IPS DF 19.7 (cell line): ENCODE data around the gene IQSEC1.

Experiments
- DNase-seq: peaks from one replicate; pipeline ENCODE4 v3.0.0-alpha.2; 2013; ENCODE audit warnings: low read depth, low spot score

Gene IQSEC1

GRCh38 chr3:12968541-12968940 lies 104.7 kb downstream of the IQSEC1 start:
- no peak for DNase-seq

DNA sequence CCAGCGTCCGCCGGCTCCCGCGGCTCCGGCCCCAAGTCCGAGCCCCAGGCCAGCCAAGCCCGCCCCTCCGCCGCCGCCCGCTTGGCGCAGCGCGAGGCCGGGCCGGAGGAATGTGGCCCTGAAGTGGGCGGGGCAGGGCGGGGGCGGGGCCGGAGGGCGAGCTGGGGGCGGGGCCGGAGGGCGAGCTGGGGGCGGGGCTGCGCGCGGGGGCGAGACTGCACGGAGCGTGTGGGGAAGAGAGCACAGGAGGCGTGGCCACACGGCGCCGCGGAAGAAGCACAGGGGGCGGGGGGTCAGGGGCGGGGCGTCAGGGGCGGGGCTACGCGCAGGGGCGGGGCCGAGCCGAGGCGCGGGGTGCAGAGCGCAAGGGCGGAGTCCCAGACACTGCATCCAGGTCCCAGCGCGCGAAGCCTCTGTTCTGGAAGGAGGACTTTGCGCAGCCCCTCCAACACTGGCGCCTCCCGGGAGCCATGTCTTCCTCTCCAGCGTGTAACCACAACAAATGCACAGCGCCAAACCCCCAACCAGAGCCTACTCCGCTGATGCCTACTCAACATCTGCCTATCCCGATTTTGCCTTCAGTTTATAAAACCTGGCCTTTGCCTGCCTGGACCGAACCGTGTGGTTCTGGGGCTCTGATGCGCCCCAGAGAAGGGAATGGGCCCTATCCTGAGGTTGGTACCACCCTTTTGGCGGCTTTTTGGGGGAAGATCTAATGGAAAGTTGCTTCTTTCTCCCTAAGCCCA lies 105.5 kb downstream of the IQSEC1 start:
- DNase-seq: peak; percentile 38

DNA sequence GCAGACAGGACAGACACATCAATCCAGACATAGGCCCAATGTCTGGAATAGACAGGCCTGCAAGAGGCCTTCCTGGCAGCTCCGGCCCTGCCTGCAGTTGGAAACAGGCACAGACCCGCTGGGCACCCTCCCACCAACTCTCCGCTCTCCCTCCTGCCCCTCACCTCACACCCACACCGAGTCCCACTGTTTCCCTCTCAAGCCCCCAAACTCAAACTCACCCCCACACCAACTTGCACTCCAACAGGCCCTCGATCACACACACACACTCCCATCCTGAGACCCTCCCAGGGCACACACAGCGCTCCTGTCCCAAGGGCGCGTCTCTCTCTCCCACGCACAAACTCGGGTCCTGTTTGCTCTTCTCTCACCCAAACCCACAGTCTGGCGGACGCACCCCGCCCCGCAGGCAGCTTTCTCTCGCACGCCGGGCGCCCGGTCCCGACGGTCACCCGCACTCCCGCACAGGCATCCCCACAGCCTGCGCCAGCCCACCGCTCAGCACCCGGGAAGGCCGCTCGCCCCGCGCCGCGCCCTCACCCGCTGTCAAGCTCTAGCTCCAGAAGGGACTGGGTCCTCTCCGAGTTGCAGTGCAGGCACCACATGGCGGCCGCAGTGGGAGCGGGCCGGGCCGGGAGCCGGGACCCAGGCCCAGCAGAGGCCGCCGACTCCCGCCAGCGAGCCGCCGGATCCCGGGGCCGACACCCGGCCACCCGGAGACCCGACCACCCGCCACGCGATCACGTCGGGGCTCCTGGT lies 106.2 kb downstream of the IQSEC1 start:
- DNase-seq: no peak

- no peak for DNase-seq
These were observed 107.0 kb downstream of the IQSEC1 start for GRCh38 chr3:12965999-12966846.

DNA sequence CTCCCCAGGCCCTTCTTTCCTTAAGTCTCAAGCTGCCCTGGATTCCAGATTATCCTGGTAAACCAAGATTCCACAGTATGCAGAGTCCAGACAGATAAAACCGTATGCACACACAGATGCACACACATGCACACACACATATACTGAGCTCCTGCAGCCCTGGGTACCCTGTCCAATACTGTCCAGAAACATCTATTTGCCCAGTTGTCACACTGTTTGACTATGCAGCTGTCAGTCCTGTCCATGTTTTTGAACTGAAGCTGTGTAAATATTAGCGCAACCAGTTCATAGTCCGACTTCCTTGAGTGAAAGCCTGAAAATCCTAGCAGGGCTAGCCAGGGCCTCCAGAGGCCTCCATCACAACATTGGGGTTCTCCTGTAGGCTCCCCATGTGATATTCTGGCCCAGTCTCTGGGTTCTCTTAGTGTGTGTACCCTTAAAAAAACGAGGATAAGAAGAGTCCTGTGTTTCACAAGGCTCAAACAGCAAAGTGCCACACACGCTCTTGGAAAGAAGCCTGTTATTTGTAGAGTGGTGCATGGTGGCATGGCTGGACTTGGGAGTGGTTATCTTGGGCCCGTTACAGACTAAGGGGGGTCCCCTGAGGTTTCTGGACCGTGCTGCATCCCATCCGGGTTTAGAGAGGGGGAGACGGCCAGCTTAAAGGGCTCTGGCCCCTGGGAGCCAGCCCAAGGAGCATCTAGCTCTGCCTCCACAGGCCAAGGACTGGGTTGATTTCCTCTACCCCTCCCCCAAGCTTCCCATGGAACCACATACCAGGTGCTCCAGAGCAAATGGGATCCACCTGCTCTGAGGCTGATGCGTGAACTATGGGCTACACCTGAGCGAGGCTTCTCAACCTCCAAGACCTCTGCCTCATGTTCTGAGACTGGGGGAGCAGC lies 108.3 kb downstream of the IQSEC1 start:
- no peak for DNase-seq

GRCh38 chr3:12963922-12964701 lies 109.1 kb downstream of the IQSEC1 start:
- no peak for DNase-seq

DNA sequence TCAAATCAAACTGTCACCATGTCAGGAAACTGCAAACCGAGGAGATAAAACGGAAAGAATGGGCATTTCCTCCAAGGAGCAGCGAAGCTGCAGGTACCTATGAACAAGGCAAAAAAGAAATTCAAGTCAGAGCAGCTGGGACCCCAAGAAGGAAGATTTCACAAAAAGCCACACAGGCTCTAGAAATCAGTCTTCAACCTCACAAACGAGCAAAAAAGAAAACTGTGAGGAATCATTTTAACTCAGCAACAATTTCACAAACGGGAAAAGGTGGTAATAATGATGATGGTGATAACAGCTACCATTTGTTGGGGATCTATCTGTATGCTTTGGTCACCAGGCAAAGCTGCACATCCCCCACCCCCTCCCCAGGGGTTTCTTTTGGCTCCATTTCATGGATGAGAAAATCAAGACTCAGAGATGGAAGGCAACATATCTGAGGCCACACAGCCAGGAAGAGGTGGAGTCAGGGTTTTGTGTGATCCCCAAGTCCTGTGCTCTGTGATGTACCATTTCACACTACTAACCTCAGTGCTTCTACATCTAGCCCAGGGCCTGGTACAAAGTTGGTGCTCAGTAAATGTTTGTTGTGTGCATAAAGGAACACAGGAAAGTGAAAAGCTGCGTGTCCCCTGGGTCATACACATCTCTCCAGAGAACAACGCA lies 109.9 kb downstream of the IQSEC1 start:
- DNase-seq: no peak

DNA sequence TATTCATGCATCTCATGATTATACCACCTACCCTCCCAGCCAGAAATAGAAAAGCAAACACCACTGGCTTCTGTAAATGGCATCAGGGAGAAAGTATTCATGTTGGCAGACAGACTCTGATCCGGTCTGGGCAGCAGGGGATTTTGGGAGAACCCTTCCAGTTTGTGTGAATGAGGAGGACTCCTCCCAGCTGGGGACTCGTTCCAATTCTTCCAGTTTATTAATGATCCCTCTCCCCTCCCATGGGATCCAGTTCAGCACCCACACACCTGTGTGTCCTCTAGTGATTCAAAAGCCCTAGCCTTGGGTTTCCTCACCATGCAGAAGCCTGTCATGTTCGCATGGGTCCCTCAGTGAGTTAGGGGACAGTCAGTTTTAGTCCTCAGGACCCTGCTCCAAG lies 110.9 kb downstream of the IQSEC1 start:
- DNase-seq: no peak

- DNase-seq: no peak
These were observed 111.6 kb downstream of the IQSEC1 start for GRCh38 chr3:12961697-12962036.

GRCh38 chr3:12961007-12961696 lies 112.1 kb downstream of the IQSEC1 start:
- no peak for DNase-seq

GRCh38 chr3:12960497-12960896 lies 112.7 kb downstream of the IQSEC1 start:
- no peak for DNase-seq

GRCh38 chr3:12959838-12960378 lies 113.3 kb downstream of the IQSEC1 start:
- no peak for DNase-seq

DNA sequence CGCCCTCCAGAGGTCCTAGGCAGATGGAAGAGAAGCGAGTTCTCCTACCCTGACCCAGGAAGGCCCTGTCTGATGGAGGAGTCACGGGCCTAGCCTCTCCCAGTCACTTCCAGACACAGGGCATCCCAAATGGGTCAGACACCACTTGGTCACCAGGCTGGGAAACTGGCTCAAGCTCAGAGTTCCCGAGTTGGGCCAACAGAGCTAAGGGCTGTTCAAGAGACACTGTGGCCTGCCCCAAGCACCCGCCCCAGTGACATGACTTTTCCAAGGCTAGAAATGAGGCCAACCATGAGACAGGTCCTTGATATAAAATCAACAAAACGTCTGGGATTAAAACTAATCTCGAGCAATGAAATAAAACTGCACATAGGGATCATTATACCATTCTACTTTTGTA lies 113.8 kb downstream of the IQSEC1 start:
- no peak for DNase-seq

DNA sequence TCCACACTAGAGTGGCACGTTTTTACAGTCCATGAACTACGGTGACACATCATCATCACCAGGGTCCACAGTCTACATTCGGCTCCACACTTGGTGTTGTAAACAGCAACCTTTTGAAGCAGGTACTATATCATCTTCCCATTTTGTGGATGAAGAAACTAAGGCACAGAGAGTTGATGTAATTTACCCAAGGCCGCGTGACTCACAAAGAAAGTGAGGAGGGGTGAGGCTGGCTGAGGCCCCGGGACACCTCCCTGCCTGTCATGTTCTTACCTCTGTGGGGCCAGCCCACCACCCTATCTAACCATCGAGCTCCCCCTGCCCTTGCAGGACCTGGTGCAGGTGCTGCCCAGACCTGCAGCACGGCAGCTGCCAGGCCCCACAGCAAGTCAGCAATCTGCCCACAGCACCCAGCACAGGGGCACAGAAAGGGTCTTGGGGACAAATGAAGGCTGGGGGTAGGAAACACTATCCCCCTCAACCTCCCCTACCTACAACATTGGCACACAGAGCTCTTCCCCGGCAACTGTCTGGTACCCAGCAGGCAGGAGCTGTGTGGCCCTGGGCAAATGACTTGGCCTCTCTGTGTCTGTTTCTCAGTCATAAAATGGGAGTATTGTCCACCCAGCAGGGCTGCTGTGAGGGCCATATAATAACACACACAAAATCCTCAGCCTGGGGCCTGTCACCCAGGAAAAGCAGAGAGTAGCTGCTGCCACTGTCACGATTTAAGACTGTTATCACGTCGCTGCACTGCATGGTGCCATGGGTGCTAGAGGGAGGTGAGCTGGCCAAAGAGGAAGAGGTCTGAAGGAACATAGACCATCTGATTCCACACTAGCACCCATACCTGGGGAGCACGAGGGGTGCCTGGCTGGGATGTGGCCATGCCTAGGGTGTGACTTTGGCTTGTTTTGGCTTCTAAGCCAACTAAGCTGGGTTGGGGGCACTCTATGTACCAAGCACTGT lies 115.1 kb downstream of the IQSEC1 start:
- no peak for DNase-seq

DNA sequence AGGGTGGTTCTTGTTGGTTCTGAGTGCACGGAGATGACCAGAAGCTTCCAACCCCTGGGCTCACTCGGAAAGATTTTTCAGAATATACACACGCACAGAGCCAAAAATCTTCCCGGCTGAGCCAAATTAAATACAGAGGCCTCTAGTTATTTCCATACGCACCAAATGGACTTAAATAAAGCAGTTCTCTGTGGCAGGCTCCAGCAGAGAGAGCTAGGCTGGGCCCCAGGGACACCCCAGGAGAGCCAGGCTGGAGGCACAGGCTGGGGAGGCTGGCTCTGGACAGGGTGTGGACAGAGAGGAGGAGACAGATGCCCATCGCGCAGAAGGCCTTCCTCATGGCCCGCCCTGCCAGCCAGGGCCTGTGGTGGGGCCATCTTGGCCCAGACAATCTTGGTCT lies 115.9 kb downstream of the IQSEC1 start:
- DNase-seq: no peak

- DNase-seq: no peak
These were observed 116.9 kb downstream of the IQSEC1 start for GRCh38 chr3:12956316-12956660.

DNA sequence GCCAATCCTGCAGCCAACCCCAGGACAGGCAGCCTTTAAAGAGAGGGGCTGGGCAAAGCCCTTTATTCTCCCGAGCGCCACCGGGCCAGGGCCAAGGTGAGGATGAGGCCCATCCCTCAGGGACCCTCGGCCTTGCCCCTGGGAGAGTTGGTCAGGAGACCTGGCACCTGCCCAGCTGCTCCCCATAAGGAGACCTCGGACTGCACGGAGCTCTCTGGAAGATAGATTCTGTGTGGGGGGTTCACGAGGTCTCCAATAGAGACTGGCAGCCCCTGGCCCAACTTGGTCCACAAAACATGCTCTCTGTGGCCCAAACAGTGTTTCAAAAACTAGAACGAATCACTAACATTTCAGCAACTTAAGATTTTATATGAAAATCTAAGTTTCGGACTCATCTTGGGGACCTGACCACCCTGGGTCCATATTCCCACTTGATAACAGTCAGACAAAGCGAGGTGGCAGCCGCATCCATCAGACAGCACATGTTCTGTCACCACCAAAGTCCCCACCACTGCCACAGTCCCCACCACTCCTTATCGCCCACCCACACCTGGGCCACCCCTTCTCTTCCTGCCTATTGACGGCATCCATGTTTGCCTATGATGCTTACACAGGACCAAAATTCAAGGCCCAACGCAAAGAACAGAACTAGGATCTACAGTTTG lies 117.4 kb downstream of the IQSEC1 start:
- no peak for DNase-seq
